ENCODE measurements around the gene NEMP2.

Gene NEMP2

GRCh38 chr2:190545555-190546385 lies 11.2 kb upstream of the NEMP2 start:
- no peak overlapping the region for H2BK5ac ChIP-seq (ENCODE audit: low read depth, low read length, poor library complexity)
- no peak overlapping the region for H3K9ac ChIP-seq (ENCODE audit: low read length)
- no peak for DNase-seq
- WGBS (ENCODE audit: extremely low coverage, insufficient coverage, insufficient read length) = no CpG with 5 or more reads among the region's 5 CpGs
- no peak overlapping the region for H2BK120ac ChIP-seq (ENCODE audit: insufficient read depth, low read length, poor library complexity)
- H3K9me3 ChIP-seq (ENCODE audit: insufficient read depth, low read depth, low read length) = no peaks in the 10 kb centered on the region
- no peak overlapping the region for H3K14ac ChIP-seq (ENCODE audit: low read length)
- no peak overlapping the region for H2BK12ac ChIP-seq (ENCODE audit: low read length)
- no peak overlapping the region for H3K18ac ChIP-seq (ENCODE audit: low read length)
- H3K27me3 ChIP-seq (ENCODE audit: insufficient read depth, low read length) = no peaks in the 10 kb centered on the region
- no peaks in the 10 kb centered on the region for H3K4me1 ChIP-seq (ENCODE audit: control insufficient read depth in 1 of 2, insufficient read depth in 2 of 2, low read length in 2 of 2)
- no peaks in the 10 kb centered on the region for H3K79me1 ChIP-seq (ENCODE audit: low read length)
- H3K79me2 ChIP-seq (ENCODE audit: control insufficient read depth, insufficient read depth, low read length, poor library complexity) = no peaks in the 10 kb centered on the region
- no peak overlapping the region for H3K4ac ChIP-seq (ENCODE audit: low read depth, low read length)
- no peak overlapping the region for H4K8ac ChIP-seq (ENCODE audit: low read depth, low read length)
- no peaks in the 10 kb centered on the region for H3K36me3 ChIP-seq (ENCODE audit: control insufficient read depth in 1 of 2, insufficient read depth in 2 of 2, low read length in 2 of 2)
- H4K91ac ChIP-seq (ENCODE audit: low read depth, low read length) = no peak overlapping the region
- no peak overlapping the region for H2AK5ac ChIP-seq (ENCODE audit: low read length)
- no peak overlapping the region for H3K23ac ChIP-seq (ENCODE audit: low read length)
- no peak overlapping the region for H3K4me3 ChIP-seq (ENCODE audit: low read depth, low read length)
- H3K4me2 ChIP-seq (ENCODE audit: low read length) = no peak overlapping the region
- H3K27ac ChIP-seq (ENCODE audit: low read depth, low read length) = no peak overlapping the region
- no peak overlapping the region for H4K12ac ChIP-seq (ENCODE audit: low read depth, low read length)
- no peak overlapping the region for H2AFZ ChIP-seq (ENCODE audit: insufficient read depth, low read length, poor library complexity)

DNA sequence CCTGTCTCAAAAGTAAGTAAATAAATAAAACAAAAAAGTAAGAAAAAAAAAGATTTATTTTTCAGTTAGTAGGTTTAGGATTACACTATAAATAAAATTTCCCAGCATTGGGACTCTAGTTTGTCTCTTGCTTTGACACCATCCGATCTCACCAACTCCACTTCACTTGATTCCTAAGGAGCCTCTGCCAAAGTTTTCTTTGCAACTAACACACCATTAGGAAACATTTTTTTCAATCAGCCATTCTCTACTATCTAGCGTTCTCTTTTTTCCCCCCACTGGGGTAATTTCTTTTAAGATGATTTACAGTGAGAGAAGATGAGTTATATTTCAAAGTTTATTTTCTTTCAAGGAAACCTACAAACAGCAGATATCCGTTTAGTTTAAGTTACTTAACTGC lies 10.6 kb upstream of the NEMP2 start:
- Histone ChIP-seq H2AK5ac (ENCODE audit: low read length) (no peak overlapping the region), H3K79me1 (ENCODE audit: low read length) (no peaks in the 10 kb centered on the region), H3K4me2 (ENCODE audit: low read length) (no peak overlapping the region)

DNA sequence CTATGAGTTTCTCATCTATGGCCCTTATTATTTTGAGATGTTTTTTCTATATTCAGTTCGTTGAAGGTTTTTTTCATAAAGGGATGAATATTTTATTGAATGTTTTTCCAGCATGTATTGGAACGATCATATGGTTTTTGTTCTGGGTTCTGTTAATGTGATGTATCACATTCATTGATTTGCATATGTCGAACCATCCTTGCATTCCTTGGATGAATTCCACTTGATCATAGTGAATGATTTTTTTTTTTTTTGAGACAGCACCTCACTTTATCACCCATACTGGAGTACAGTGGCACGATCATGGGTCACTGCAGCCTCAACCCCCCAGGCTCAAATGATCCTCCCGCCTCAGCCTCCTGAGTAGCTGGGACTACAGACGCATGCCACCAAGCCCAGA lies 5.5 kb upstream of the NEMP2 start:
- no peak overlapping the region for H2BK12ac ChIP-seq (ENCODE audit: low read length)
- H3K4me2 ChIP-seq (ENCODE audit: low read length) = no peak overlapping the region
- no peak for DNase-seq
- H3K4me3 ChIP-seq (ENCODE audit: low read depth, low read length) = no peak overlapping the region
- no peak overlapping the region for H3K9ac ChIP-seq (ENCODE audit: low read length)
- no peaks in the 10 kb centered on the region for H3K4me1 ChIP-seq (ENCODE audit: control insufficient read depth in 1 of 2, insufficient read depth in 2 of 2, low read length in 2 of 2)
- peaks cover 0 to 2% of the 10 kb centered on the region in 2 experiments for H3K36me3 ChIP-seq (ENCODE audit: control insufficient read depth in 1 of 2, insufficient read depth in 2 of 2, low read length in 2 of 2)
- no peak overlapping the region for H3K4ac ChIP-seq (ENCODE audit: low read depth, low read length)
- no peak overlapping the region for H2AK5ac ChIP-seq (ENCODE audit: low read length)
- H2BK120ac ChIP-seq (ENCODE audit: insufficient read depth, low read length, poor library complexity) = no peak overlapping the region
- H3K9me3 ChIP-seq (ENCODE audit: insufficient read depth, low read depth, low read length) = peaks cover 3% of the 10 kb centered on the region
- no peak overlapping the region for H2BK5ac ChIP-seq (ENCODE audit: low read depth, low read length, poor library complexity)
- no peak overlapping the region for H3K14ac ChIP-seq (ENCODE audit: low read length)
- H3K27me3 ChIP-seq (ENCODE audit: insufficient read depth, low read length) = no peaks in the 10 kb centered on the region
- H4K91ac ChIP-seq (ENCODE audit: low read depth, low read length) = no peak overlapping the region
- no peak overlapping the region for H3K23ac ChIP-seq (ENCODE audit: low read length)
- no peak overlapping the region for H2AFZ ChIP-seq (ENCODE audit: insufficient read depth, low read length, poor library complexity)
- no peak overlapping the region for H4K8ac ChIP-seq (ENCODE audit: low read depth, low read length)
- no peak overlapping the region for H4K12ac ChIP-seq (ENCODE audit: low read depth, low read length)
- WGBS (ENCODE audit: extremely low coverage, insufficient coverage, insufficient read length) = no CpG with 5 or more reads among the region's 6 CpGs
- H3K79me1 ChIP-seq (ENCODE audit: low read length) = no peaks in the 10 kb centered on the region
- H3K79me2 ChIP-seq (ENCODE audit: control insufficient read depth, insufficient read depth, low read length, poor library complexity) = no peaks in the 10 kb centered on the region
- no peak overlapping the region for H3K27ac ChIP-seq (ENCODE audit: low read depth, low read length)
- no peak overlapping the region for H3K18ac ChIP-seq (ENCODE audit: low read length)

More for the DNA sequence above, 10.6 kb upstream of the NEMP2 start:
- Histone ChIP-seq H4K91ac (ENCODE audit: low read depth, low read length) (no peak overlapping the region), H3K23ac (ENCODE audit: low read length) (no peak overlapping the region), H3K79me2 (ENCODE audit: control insufficient read depth, insufficient read depth, low read length, poor library complexity) (no peaks in the 10 kb centered on the region), H3K14ac (ENCODE audit: low read length) (no peak overlapping the region), H3K27ac (ENCODE audit: low read depth, low read length) (no peak overlapping the region), H3K27me3 (ENCODE audit: insufficient read depth, low read length) (no peaks in the 10 kb centered on the region), H3K9ac (ENCODE audit: low read length) (no peak overlapping the region), H3K36me3 (ENCODE audit: control insufficient read depth in 1 of 2, insufficient read depth in 2 of 2, low read length in 2 of 2) (peaks cover 0 to 2% of the 10 kb centered on the region in 2 experiments), H2BK12ac (ENCODE audit: low read length) (no peak overlapping the region), H3K9me3 (ENCODE audit: insufficient read depth, low read depth, low read length) (peaks cover 3% of the 10 kb centered on the region), H4K8ac (ENCODE audit: low read depth, low read length) (no peak overlapping the region), H3K4me1 (ENCODE audit: control insufficient read depth in 1 of 2, insufficient read depth in 2 of 2, low read length in 2 of 2) (no peaks in the 10 kb centered on the region), H4K12ac (ENCODE audit: low read depth, low read length) (no peak overlapping the region), H3K4ac (ENCODE audit: low read depth, low read length) (no peak overlapping the region), H2BK5ac (ENCODE audit: low read depth, low read length, poor library complexity) (no peak overlapping the region), H2BK120ac (ENCODE audit: insufficient read depth, low read length, poor library complexity) (no peak overlapping the region), H3K4me3 (ENCODE audit: low read depth, low read length) (no peak overlapping the region), H3K18ac (ENCODE audit: low read length) (no peak overlapping the region), H2AFZ (ENCODE audit: insufficient read depth, low read length, poor library complexity) (no peak overlapping the region)
- DNase-seq = no peak
- no CpG with 5 or more reads among the region's 3 CpGs for WGBS (ENCODE audit: extremely low coverage, insufficient coverage, insufficient read length)

- no peak for DNase-seq
- no peak overlapping the region for H3K27ac ChIP-seq (ENCODE audit: low read depth, low read length)
These were observed 3.7 kb upstream of the NEMP2 start for GRCh38 chr2:190538201-190538600.

More at GRCh38 chr2:190538201-190538600, 3.7 kb upstream of the NEMP2 start:
- Histone ChIP-seq H3K79me2 (ENCODE audit: control insufficient read depth, insufficient read depth, low read length, poor library complexity) (peaks cover 9% of the 10 kb centered on the region), H2BK5ac (ENCODE audit: low read depth, low read length, poor library complexity) (no peak overlapping the region), H3K4me2 (ENCODE audit: low read length) (no peak overlapping the region), H3K9ac (ENCODE audit: low read length) (no peak overlapping the region), H3K4ac (ENCODE audit: low read depth, low read length) (no peak overlapping the region), H2AK5ac (ENCODE audit: low read length) (no peak overlapping the region), H3K23ac (ENCODE audit: low read length) (no peak overlapping the region), H4K91ac (ENCODE audit: low read depth, low read length) (no peak overlapping the region), H3K36me3 (ENCODE audit: control insufficient read depth in 1 of 2, insufficient read depth in 2 of 2, low read length in 2 of 2) (peaks cover 0 to 2% of the 10 kb centered on the region in 2 experiments), H4K8ac (ENCODE audit: low read depth, low read length) (no peak overlapping the region), H4K12ac (ENCODE audit: low read depth, low read length) (no peak overlapping the region), H3K4me1 (ENCODE audit: control insufficient read depth in 1 of 2, insufficient read depth in 2 of 2, low read length in 2 of 2) (peaks cover 4 to 5% of the 10 kb centered on the region in 2 experiments), H3K79me1 (ENCODE audit: low read length) (peaks cover 13% of the 10 kb centered on the region), H3K4me3 (ENCODE audit: low read depth, low read length) (no peak overlapping the region), H2BK120ac (ENCODE audit: insufficient read depth, low read length, poor library complexity) (no peak overlapping the region), H2BK12ac (ENCODE audit: low read length) (no peak overlapping the region), H2AFZ (ENCODE audit: insufficient read depth, low read length, poor library complexity) (no peak overlapping the region), H3K14ac (ENCODE audit: low read length) (no peak overlapping the region), H3K27me3 (ENCODE audit: insufficient read depth, low read length) (no peaks in the 10 kb centered on the region), H3K18ac (ENCODE audit: low read length) (no peak overlapping the region), H3K9me3 (ENCODE audit: insufficient read depth, low read depth, low read length) (peaks cover 3% of the 10 kb centered on the region)
